ENCODE measurements around the gene HOXA13. TPM values are rescaled to one million over a fixed set of nuclear protein-coding genes. Genes with fewer than 3 reads are reported as not detected.

Gene HOXA13
- total and polyA plus RNA-seq, 4 donors: 0.02 TPM; not detected in 3

DNA sequence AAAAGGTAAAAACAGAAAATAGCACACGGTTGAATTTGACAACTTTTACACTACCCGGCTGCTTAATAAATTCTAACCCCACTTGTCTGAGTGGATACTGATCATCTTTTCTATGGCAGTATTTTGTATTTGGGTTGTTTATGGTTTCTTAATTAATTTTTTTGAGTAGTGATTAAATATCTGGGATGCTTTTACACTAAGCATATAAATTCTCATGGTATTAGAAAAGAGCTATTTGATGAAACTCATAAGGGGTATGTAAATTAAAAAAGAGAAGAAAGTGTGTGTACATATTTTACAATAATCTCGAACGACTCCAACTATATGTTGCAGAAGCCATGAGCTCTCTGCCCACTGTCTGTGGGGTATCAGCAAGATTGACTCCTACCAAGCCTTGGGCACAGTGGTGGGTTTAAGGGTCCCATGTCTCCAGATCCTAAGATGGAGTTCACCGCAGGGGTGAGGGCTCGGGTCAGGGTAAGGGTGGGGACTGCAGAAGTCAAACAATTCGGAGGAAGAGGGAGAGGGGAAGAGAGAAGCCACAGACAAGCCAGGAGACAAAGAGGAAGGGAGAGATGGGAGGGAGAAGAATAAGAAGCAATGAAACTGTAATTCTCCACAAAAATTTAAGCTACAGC is 7.6 kb upstream of the HOXA13 start:
- H3K27ac ChIP-seq (ENCODE audit: low read depth in 1 of 2, low read length in 2 of 2): no peak overlapping the region
- no peak overlapping the region for H3K9ac ChIP-seq (ENCODE audit: low read depth in 1 of 2, low read length in 2 of 2)
- H3K4me1 ChIP-seq (ENCODE audit: control insufficient read depth in 4 of 4, insufficient read depth in 4 of 4, low read length in 3 of 4): peaks cover 8 to 17% (median 10%) of the 10 kb centered on the region in 4 donors
- H3K27me3 ChIP-seq (ENCODE audit: control insufficient read depth in 4 of 4, insufficient read depth in 4 of 4, low read length in 3 of 4): peaks cover 0 to 43% (median 16%) of the 10 kb centered on the region in 4 donors
- WGBS: 50% methylated on average over 7 of the region's 7 CpGs
- H3K9me3 ChIP-seq (ENCODE audit: control insufficient read depth in 4 of 4, low read length in 3 of 4): peaks cover 0 to 5% (median 0%) of the 10 kb centered on the region in 4 donors
- TF ChIP-seq YY1 (IDR thresholded peaks at IDR 0.05): no peak
- H3K4me3 ChIP-seq (ENCODE audit: low read depth in 1 of 3, low read length in 3 of 3): no peak overlapping the region
- no peaks in the 10 kb centered on the region for H3K36me3 ChIP-seq (ENCODE audit: control insufficient read depth in 4 of 4, insufficient read depth in 3 of 4, low read depth in 1 of 4, low read length in 3 of 4)
- DNase-seq (ENCODE audit: low spot score): peak; percentile 16

DNA sequence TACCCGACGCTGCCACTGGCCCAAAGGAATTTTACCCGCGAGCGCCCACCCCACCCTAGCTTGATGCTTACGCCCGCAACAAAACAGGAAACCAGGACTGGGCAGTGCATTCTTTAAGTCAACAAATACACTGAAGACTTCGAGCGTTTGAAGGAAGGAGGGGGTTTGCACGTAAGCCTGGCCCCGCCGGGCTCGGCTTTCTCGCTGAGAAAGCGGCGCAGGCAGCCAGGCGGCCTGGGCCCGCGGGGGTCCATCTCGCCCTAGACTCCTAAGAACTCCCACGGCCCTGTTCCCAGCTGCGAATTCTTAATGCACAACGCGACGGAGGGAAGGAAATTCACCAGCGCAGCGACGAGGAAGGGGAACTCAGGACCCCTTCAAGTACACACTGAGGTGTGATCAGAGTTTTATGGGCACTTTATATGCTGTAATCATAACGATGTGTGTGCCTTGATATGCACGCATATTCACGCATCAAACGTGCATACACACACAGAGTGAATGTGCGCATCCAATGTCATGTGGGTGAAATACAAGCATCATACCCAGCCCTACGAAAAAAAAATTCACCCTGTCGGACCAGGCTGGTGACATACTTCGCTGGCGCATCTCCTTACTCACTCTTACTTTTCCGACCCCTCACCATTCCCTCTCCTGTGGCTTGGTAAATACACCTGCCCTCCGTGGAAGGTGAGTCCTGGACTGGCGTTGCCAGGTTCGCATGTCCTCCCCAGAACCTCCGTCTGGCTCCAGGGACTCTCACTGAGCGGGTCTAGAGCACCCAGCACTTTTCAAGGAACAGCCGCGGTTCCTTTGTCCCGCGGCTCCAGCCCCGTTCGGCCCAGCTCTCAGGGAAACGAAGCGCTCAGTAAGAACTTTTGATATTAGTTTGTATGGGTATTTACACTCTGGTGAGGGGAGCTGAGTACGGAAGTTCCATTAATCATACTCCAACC is 5.7 kb upstream of the HOXA13 start:
- Histone ChIP-seq H3K27me3 (ENCODE audit: control insufficient read depth in 4 of 4, insufficient read depth in 4 of 4, low read length in 3 of 4) (peaks cover 0 to 49% (median 19%) of the 10 kb centered on the region in 4 donors), H3K36me3 (ENCODE audit: control insufficient read depth in 4 of 4, insufficient read depth in 3 of 4, low read depth in 1 of 4, low read length in 3 of 4) (no peaks in the 10 kb centered on the region), H3K4me3 (ENCODE audit: low read depth in 1 of 3, low read length in 3 of 3) (peak overlapping the region in 1 of 3 donors; percentile 16), H3K27ac (ENCODE audit: low read depth in 1 of 2, low read length in 2 of 2) (no peak overlapping the region), H3K9ac (ENCODE audit: low read depth in 1 of 2, low read length in 2 of 2) (no peak overlapping the region), H3K9me3 (ENCODE audit: control insufficient read depth in 4 of 4, low read length in 3 of 4) (peaks cover 0 to 5% (median 0%) of the 10 kb centered on the region in 4 donors), H3K4me1 (ENCODE audit: control insufficient read depth in 4 of 4, insufficient read depth in 4 of 4, low read length in 3 of 4) (peaks cover 11 to 23% (median 17%) of the 10 kb centered on the region in 4 donors)
- peak; percentile 20 for DNase-seq (ENCODE audit: low spot score)
- TF ChIP-seq, protein P1, sequence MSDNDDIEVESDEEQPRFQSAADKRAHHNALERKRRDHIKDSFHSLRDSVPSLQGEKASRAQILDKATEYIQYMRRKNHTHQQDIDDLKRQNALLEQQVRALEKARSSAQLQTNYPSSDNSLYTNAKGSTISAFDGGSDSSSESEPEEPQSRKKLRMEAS (IDR thresholded peaks at IDR 0.05): no peak
- no peak for TF ChIP-seq HNF4G (IDR thresholded peaks at IDR 0.05)
- no peak for TF ChIP-seq NR2F2 (IDR thresholded peaks at IDR 0.05)
- TF ChIP-seq JUND (IDR thresholded peaks at IDR 0.05): no peak
- TF ChIP-seq TAF1 (conservative IDR thresholded peaks at IDR 0.05): no peak
- TF ChIP-seq, protein P2, sequence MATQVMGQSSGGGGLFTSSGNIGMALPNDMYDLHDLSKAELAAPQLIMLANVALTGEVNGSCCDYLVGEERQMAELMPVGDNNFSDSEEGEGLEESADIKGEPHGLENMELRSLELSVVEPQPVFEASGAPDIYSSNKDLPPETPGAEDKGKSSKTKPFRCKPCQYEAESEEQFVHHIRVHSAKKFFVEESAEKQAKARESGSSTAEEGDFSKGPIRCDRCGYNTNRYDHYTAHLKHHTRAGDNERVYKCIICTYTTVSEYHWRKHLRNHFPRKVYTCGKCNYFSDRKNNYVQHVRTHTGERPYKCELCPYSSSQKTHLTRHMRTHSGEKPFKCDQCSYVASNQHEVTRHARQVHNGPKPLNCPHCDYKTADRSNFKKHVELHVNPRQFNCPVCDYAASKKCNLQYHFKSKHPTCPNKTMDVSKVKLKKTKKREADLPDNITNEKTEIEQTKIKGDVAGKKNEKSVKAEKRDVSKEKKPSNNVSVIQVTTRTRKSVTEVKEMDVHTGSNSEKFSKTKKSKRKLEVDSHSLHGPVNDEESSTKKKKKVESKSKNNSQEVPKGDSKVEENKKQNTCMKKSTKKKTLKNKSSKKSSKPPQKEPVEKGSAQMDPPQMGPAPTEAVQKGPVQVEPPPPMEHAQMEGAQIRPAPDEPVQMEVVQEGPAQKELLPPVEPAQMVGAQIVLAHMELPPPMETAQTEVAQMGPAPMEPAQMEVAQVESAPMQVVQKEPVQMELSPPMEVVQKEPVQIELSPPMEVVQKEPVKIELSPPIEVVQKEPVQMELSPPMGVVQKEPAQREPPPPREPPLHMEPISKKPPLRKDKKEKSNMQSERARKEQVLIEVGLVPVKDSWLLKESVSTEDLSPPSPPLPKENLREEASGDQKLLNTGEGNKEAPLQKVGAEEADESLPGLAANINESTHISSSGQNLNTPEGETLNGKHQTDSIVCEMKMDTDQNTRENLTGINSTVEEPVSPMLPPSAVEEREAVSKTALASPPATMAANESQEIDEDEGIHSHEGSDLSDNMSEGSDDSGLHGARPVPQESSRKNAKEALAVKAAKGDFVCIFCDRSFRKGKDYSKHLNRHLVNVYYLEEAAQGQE (IDR thresholded peaks at IDR 0.05): no peak
- TF ChIP-seq, protein P3, sequence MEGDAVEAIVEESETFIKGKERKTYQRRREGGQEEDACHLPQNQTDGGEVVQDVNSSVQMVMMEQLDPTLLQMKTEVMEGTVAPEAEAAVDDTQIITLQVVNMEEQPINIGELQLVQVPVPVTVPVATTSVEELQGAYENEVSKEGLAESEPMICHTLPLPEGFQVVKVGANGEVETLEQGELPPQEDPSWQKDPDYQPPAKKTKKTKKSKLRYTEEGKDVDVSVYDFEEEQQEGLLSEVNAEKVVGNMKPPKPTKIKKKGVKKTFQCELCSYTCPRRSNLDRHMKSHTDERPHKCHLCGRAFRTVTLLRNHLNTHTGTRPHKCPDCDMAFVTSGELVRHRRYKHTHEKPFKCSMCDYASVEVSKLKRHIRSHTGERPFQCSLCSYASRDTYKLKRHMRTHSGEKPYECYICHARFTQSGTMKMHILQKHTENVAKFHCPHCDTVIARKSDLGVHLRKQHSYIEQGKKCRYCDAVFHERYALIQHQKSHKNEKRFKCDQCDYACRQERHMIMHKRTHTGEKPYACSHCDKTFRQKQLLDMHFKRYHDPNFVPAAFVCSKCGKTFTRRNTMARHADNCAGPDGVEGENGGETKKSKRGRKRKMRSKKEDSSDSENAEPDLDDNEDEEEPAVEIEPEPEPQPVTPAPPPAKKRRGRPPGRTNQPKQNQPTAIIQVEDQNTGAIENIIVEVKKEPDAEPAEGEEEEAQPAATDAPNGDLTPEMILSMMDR (IDR thresholded peaks at IDR 0.05; ENCODE audit: low read depth, low read length, missing input control): no peak
- no peak for TF ChIP-seq EGR1 (IDR thresholded peaks at IDR 0.05; ENCODE audit: low read depth in 2 of 2)
- no peak for TF ChIP-seq SP1 (IDR thresholded peaks at IDR 0.05)
- TF ChIP-seq, protein P4, sequence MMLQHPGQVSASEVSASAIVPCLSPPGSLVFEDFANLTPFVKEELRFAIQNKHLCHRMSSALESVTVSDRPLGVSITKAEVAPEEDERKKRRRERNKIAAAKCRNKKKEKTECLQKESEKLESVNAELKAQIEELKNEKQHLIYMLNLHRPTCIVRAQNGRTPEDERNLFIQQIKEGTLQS (IDR thresholded peaks at IDR 0.05): no peak
- TF ChIP-seq RAD21 (IDR thresholded peaks at IDR 0.05): no peak
- no peak for TF ChIP-seq RXRA (IDR thresholded peaks at IDR 0.05)
- TF ChIP-seq FOXA2 (IDR thresholded peaks at IDR 0.05): no peak
- no peak for TF ChIP-seq GABPA (IDR thresholded peaks at IDR 0.05 in 1 of 2, conservative IDR thresholded peaks at IDR 0.05 in 1 of 2)
- TF ChIP-seq HNF4A (conservative IDR thresholded peaks at IDR 0.05): no peak
- no peak for TF ChIP-seq FOXA1 (IDR thresholded peaks at IDR 0.05)
- TF ChIP-seq, protein P5, sequence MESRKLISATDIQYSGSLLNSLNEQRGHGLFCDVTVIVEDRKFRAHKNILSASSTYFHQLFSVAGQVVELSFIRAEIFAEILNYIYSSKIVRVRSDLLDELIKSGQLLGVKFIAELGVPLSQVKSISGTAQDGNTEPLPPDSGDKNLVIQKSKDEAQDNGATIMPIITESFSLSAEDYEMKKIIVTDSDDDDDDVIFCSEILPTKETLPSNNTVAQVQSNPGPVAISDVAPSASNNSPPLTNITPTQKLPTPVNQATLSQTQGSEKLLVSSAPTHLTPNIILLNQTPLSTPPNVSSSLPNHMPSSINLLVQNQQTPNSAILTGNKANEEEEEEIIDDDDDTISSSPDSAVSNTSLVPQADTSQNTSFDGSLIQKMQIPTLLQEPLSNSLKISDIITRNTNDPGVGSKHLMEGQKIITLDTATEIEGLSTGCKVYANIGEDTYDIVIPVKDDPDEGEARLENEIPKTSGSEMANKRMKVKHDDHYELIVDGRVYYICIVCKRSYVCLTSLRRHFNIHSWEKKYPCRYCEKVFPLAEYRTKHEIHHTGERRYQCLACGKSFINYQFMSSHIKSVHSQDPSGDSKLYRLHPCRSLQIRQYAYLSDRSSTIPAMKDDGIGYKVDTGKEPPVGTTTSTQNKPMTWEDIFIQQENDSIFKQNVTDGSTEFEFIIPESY (IDR thresholded peaks at IDR 0.05): no peak
- 9% methylated on average over 52 of the region's 52 CpGs for WGBS

All from liver (tissue), 9 donors.